CMK (cell line): ENCODE results near the gene KPNA6.
A peak's percentile ranks its signal among the peaks of the same experiment; 100 is the strongest.
"Not testable (repeated sequence)": the region's sequence is repeated elsewhere in the genome, so short reads cannot be mapped to it uniquely, and the experiment has no call there.

Experiments used
- DNase-seq: peaks from one replicate; pipeline ENCODE4 v3.0.0-alpha.2; 2010; ENCODE audit warnings: low read depth

The KPNA6 gene

DNA sequence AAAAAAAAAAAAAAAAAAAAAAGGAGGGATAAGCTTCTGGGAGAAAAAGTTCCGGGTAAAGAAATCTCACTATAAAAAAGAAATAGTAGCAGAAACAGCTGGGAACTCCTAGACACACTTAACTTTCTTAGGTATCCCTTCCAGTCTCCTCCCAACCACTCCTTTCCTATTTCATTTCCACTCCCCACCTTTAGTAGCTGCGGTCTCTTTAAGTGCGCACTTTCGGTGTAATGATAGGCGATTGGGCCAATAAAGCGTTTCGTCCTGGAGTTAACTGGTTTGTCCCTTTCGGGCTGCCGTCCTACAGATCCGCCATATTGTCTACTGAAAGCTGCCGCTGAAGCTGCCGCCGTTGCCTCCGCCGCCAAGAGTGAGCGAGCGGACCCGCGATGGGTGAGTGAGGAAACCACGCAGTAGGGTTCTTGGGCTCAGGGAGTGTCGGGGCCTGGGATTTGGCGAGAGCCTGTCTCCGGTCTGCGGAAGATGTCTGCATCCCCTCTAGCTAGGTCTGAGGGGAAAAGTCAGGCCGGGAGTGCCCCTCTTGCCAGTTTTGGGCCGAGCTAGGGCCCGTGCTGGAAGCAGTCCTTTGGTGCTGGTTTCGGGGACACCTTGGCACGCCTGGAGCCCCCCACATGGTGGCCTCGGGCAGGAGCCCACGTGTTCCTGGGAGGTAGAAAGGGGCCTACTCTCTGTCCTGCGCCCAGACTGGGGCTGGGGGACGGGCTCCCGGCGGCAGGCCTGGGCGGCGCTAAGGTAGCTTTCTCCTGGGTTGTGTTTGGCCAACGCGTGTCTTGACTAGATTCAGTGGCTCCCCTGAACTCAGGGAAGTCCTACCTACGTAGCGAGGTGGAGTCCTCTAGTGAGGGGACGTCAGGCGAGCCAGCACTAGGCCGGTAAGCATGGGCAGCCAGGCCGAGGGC, at the start of gene KPNA6:
Gene KPNA6, plus strand, starts transcription at position 315 of the 920 bp plus-strand sequence. Its CDS starts 75 bp downstream, at position 390.
- DNase-seq, result peak; percentile 94

DNA sequence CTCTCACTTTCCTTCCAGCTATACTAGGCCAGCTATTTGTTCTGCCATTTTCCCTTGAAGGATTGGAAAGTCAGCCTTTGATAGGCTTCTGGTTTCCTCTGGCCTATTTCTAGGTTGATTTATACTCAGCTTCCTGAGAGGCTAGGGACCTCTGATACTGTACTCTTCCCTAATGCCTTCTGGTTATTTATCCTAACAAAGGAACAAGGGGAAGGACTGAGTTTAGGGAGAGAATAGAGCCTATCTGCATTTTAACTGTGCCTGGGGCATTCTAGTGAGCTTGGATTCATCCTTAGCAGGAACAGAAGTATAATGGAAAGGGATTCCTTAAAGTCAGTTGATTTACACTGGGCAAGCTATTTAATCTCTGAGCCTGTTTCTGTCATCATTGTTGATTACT, 46.9 kb upstream of the KPNA6 start:
- DNase-seq, result no peak

DNA sequence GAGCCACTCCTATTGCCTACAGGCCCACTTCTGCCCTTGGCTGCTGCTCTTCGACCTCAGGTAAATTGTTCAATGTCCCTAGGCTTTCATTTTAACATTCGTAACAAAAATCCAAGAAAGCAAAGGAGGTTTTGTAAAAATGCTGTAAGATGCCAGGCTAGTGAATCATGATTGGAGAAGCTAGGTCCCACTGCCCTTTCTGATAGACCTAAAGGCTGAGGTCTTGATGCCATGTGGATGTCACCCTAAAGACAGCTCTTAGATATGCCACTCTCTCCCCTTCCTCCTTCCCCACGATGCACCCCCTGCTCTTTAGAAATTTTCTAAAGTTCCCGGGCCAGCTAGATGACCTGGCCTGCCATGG, 45.0 kb upstream of the KPNA6 start:
- DNase-seq, result no peak

DNA sequence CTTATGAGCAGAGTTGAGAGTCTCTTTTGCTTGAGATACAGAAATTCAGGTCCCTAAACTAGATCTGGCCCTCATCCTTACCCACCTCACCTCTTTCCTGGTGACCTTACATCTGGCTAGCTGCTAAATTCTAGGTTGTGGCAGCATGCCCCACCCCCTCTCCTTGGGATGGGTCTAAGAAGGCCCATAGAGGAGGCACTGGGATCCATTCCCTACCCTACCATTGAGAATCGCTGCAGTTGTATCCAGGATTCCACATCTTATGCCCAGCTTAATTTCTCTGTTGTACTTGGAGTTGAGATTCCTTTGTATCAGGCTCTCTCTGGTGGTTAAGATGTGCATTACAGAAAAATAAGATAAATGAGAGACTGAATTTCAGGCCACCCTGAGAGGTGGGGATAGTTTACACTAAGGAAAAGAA, 44.6 kb upstream of the KPNA6 start:
- no peak for DNase-seq

DNA sequence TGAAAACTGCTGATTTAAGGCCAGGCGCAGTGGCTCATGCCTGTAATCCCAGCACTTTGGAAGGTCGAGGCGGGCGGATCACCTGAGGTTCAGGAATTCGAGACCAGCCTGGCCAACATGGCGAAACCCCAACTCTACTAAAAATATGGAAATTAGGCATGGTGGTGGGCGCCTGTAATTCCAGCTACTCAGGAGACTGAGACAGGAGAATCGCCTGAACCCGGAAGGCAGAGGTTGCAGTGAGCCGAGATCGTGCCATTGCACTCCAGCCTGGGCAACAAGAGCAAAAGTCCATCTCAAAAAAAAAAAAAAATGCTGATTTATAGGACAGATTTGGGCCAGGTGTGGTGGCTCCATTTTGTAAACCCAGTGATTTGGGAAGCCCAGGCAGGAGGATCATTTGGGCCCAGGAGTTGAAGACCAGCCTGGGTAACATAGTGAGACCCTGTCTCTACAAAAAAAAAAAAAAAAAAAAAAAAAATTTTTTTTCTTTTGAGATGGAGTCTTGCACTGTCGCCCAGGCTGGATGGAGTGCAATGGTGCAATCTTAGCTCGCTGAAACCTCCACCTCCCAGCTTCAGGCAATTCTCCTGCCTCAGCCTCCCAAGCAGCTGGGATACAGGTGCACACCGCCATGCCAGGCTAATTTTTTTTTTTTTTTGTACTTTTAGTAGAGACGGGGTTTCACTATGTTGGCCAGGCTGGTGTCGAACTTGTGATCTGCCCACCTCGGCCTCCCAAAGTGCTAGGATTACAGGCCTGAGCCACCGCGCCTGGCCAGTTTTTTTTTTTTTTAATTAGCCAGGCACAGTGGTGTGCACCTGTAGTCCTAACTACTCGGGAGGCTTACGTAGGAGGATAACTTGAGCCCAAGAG, 42.0 kb upstream of the KPNA6 start:
- not testable (repeated sequence) for DNase-seq

DNA sequence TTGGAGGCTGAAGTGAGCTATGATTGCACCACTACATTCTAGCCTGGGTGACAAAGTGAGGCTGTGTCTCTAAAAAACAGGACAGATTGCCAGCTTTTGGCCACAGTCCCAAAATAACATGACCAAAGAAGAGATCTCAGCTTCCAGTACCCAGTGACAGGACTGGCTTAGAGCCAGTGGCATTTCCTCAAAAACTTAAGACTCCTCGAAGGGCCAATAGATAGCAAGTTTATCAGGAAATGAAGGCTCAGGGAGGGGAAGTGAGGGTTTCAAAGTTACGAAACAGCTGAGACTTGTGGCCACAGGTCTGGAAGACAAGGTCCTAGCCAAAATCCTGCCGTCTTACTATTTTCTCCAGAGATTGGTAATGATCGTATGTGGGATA, 41.4 kb upstream of the KPNA6 start:
- DNase-seq, result peak; percentile 31

DNA sequence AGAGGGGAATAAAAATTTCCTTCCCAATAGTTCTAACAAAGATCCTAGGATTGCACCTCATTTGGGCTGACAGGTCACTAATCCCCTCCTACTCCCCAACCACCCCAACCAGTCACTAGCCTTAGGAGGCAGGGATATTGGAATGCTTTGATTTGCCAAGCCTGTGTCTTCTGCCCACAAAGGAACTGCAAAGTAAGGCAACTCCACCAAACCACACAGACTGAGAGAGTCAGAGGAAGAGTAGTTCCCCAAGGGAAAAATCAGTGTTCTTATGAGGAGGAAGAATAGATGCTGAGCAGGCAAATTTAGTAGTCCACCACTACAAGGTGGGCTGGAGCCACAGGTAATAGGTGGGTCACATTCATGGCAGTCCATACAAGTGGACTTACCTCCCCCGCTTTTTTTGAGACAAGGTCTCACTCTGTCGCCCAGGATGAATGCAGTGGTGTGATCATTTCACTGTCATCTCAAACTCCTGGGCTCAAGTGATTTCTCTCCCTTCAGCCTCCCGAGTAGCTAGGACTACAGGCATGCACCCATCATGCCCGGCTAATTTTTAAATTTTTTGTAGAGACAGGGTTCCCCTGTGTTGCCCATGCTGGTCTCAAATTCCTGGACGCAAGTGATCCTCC, 38.8 kb upstream of the KPNA6 start:
- no peak for DNase-seq

DNA sequence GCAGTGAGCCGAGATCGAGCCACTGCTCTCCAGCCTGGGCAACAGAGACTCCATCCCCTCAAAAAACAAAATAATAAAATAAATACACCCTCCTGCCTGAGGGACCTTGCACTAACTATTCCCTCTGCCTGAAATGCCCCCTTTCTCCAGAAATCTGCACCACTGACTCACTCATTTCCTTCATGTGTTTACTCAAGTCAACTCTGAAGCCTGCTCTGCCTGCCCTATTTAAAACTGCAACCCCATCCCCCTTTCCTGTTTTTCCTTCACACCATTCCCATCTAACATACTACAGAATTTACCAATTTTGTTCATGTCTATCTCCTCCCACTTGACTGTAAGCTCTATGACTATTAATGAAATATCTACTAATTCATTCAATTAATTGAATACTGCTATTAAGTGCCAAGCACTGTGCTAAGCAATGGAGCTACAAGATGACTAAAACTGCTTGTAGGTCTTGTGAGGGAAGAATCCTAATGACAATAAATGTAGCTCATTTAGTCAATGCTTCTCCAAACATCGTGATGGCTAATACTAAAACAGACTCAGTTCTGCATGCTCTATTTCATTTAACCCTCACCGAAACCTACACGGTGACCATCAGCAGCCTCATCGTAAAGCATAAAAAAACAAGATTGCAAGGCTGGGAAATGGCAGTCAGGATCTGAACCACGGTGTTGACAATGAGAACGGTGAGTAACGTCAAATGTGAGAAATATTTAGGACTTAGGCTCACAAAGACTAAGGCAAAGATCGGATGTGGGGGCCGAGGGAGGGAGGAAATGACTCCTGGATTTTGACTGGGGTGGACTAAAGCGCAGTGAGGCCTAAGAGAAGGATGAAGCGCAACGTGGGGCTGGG, 35.9 kb upstream of the KPNA6 start:
- no peak for DNase-seq

DNA sequence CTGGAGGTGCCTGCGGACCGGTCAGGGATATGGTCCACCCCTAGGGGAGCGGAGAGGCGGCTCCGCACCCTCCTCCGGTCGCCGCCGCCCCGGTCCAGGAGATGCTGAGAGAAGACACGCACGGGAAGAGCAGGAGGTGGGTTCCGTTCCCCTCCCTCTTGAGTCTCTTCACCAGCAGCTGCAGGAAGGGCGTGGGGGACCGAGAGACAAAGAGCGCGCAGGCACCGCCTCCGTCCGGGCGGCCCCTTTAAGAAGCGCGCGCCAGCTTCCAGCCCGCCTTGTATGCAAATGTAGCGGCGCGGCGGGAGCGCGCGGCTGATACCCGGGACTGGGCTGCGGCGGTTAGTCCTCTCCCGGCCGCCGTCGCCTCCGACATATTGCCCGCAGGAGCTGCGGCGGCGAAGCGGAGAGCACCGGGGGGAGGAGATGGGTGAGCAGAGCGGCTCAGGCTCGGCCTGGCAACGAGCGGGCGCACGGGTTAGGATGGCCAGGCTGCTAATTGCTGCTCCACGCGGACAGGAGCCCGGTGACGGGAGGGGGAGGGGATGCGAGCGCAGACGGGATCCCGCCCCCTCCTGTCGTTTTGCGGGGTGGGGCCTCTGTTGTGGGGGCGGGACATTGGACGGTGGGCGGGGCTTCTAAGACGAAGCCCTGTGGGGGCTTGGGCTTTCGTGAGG, 35.1 kb upstream of the KPNA6 start, which contains the start of gene TMEM39B:
Gene TMEM39B, plus strand, starts transcription at position 318 of the 677 bp plus-strand sequence. Its CDS starts 109 bp downstream, at position 427.
- DNase-seq, result peak; percentile 93

DNA sequence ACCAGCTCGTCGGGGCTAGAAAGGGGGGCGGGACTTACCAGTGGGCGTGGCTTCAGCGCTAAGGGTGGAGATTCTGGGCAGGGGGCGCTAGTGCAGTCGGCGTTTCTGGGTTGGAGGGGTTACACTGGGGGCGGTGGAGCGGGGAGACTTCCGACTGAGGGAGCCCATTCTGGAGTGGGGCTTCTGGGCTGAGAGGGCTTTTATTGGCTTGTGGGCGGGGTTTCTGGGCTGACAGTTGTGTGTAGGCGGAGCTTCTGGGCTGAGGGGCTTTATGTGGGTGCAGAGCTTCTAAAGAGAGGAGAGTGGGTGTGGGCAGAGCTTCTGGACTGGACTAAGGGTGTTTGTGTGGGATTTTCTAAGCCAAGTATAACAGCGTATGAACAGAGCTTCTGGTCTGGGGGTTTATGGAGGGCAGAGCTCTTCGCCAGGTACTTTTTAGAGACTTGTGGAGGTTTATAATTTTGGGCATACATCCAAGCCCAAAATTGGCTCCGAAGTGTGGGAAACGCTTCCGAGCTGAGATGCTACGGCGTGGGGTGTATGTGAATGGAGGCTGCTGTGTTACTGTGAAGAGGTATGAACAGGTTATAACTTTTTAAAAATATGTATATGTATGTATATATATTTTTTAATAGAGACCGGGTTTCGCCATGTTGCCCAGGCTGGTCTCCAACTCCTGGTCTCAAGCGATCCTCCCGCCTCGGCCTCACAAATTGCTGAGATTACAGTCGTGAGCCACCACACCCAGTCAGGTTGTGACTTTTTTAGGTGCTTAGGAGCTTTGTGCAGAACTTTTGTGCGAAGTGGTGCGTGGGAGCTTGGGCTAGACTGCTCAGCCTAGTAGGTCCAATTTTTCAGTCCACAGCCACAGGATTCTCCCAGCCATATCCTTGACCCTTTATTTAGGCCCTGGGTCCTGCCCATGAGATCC, 34.3 kb upstream of the KPNA6 start:
- DNase-seq, result peak; percentile 94

DNA sequence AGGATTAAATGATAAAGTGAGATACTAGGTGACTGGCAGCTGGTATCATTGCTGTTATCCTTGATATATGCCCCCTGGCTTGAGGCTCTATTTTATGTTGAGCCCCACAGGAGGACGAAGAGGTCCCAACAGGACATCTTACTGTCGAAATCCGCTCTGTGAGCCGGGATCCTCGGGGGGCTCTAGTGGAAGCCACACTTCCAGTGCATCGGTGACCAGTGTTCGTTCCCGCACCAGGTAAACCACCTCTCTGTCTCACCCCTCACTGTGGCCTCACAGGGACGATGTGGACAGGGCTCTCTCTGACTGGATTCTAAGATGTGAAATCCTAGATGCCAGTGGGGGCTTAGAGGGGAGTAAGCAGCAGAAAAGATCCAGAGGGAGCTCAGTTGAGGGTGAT, 33.0 kb upstream of the KPNA6 start:
- DNase-seq, result no peak

DNA sequence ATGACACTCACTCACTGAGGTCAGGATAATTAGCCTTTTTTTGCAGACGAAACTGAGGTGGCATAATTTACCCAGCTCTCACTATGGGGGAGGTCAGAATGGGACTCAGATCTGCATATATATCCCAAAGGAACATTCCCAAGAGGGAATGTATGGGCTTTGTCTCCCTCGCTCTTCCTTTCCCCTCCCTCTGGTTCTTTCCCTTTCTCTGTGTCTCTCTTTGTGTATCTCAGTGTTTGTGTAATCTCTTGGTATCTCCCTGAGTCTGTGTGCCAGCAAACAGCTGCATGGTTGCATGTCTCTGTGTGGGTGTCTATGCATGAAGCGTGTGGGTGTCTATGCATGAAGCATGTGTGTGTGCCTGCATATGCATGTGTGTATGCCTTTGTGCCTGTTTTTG, 30.4 kb upstream of the KPNA6 start:
- no peak for DNase-seq

DNA sequence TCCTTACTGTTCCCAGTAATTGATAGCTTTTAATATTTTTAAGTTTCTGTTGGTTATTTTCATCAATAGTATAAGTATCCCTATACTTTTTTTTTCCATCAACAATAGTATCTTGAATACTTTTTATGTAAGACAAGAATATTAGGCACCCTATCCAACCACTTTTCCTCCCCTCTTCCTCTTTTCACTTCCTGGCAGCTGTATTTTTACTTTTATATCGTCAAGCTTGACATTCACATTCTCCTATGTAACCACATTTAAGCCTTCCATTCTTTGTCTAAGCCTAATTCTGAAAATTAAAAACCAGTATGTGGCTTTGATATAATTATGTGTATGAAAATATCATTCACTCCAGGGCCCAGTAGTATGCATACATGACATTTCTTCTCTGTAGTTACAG, 25.8 kb upstream of the KPNA6 start:
- no peak for DNase-seq

DNA sequence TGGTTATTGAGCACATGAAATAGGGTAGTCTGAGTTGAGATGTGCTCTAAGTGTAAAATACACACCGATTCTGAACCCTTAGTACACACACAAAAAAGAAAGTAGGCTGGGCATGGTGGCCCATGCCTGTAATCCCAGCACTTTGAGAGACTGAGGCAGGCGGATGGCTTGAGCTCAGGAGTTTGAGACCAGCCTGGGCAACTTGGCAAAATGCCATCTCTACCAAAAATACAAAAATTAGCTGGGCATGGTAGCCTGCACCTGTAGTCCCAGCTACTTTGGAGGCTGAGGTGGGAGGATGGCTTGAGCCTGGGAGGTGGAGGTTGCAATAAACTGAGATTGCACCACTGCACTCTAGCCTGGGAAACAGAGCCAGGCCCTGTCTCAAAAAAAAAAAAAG, 21.5 kb upstream of the KPNA6 start:
- DNase-seq, result not testable (repeated sequence)

DNA sequence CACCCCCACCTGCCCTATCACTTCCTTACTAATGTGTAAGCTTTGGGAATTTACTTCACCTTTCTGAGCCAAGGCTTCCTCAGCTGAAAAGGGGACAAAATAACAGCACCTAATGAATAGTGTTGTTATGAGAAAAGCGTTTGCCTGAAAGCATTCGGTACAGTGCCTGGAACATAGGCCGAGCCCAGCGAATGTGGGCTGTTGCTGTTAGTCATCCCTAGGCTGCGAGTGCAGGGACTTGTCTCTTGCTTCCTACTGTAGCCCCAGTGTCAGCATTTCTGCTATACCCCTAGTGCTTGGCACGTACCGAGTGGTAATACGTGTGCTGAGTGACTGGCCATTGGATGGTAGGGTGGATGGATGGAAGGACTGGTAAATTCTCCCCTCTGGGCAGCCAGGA, 16.7 kb upstream of the KPNA6 start:
- DNase-seq, result no peak

DNA sequence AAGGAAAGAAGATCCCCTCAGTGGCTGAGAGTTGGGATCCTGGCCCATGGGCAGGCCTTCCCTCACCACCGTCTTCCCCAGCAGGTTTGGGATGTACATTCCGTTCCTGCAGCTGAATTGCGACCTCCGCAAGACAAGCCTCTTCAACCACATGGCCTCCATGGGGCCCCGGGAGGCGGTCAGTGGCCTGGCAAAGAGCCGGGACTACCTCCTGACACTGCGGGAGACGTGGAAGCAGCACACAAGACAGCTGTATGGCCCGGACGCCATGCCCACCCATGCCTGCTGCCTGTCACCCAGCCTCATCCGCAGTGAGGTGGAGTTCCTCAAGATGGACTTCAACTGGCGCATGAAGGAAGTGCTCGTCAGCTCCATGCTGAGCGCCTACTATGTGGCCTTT, 16.3 kb upstream of the KPNA6 start:
- DNase-seq, result no peak

DNA sequence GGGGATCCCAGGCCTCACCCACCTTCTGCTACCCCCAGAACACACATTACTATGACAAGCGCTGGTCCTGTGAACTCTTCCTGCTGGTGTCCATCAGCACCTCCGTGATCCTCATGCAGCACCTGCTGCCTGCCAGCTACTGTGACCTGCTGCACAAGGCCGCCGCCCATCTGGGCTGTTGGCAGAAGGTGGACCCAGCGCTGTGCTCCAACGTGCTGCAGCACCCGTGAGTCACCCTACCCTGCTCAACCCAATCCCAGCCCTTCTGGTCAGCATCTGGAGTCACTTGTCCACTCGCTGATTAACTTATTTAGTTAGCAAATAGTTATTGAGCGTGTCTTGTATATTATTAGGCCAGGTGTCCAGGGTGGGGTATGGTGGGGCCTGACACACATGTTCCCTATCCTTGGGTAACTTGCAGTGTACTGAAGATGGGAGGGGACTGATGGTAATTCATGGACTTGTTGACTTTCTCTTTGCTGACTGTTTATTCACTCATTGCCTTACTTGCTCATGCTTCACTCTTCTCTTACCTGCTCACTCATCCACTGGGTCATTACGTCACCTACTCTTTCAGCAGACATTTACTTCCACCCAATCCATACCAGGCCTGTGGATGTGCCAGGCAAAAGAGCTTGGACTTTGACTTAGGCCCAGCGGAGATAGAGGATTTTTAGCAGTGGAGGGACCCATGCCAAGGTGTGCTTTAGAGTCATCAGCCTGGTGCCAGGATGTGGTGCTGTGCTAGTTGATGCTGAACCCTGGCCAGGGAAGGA, 12.9 kb upstream of the KPNA6 start:
- DNase-seq, result no peak

DNA sequence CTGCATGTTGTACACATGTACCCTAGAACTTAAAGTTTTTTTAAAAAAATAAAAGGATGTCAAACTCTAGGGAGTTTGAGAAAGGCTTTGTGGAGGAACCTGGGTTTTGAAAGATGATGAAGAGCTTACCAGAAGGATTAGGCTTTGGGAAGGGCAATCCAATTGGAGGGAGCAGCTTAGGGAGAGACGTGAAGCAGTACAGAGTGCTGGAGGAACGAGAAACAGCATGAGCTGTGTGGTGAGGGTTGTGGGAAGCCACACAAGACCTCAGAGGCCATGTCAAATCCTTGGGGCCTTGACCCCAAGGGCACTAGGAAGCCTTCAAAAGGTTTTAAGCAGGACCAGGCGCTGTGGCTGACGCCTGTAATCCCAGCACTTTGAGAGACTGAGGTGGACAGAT, 8.4 kb upstream of the KPNA6 start:
- no peak for DNase-seq

DNA sequence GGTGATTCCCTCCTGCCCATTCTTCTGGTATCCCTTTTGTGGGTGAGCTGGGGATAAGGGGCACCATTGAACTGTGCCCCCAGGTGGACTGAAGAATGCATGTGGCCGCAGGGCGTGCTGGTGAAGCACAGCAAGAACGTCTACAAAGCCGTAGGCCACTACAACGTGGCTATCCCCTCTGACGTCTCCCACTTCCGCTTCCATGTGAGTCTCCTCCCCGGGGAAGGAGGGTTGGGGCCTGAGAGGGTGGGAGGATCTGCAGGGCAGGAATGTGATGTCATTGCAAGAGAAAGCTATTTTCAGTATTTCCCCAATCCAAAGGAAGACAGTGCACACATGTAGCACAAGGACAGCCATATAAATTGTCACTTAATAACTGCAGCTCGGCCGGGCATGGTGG, 7.5 kb upstream of the KPNA6 start:
- no peak for DNase-seq
